Measurements from ENCODE around the gene KRTAP1-3.
"Not testable (repeated sequence)": the region's sequence is repeated elsewhere in the genome, so short reads cannot be mapped to it uniquely, and the experiment has no call there.

The KRTAP1-3 gene, protein sequence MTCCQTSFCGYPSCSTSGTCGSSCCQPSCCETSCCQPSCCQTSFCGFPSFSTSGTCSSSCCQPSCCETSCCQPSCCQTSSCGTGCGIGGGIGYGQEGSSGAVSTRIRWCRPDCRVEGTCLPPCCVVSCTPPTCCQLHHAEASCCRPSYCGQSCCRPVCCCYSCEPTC

GRCh38 chr17:41034346-41034935, at the start of gene KRTAP1-3:
Gene KRTAP1-3, minus strand, starts transcription at chr17:41034874. Its CDS starts 53 bp downstream, at chr17:41034821.
- H3K9me3 Mint-ChIP-seq: not testable (repeated sequence)

DNA sequence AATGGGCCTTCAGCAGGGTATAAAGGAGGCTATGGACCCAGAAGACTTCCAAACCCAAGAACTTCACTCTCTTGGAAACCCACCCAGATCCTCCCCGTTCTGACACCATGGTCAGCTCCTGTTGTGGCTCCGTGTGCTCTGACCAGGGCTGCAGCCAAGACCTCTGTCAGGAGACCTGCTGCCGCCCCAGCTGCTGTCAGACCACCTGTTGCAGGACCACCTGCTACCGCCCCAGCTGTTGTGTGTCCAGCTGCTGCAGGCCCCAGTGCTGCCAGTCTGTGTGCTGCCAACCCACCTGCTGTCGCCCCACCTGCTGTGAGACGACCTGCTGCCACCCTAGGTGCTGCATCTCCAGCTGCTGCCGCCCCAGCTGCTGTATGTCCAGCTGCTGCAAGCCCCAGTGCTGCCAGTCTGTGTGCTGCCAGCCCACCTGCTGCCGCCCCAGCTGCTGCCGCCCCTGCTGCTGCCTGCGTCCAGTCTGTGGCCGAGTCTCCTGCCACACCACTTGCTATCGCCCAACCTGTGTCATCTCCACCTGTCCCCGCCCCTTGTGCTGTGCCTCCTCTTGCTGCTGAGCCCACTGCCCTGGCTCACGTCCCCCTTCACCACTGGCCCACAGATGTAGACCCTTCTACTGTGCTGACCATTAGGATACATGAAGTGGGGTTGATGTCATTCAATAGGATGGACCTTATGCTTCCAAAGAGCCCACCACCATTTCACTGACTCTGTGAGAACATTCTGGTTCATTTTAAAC, 49.6 kb upstream of the KRTAP1-3 start, which contains the start of gene KRTAP4-7:
Gene KRTAP4-7 (plus strand): TSS at position 51 of the 757 bp plus-strand sequence. CDS start 57 bp downstream, at position 108.
- H3K9me3 Mint-ChIP-seq; H3K27ac Mint-ChIP-seq; H3K27me3 Mint-ChIP-seq (ENCODE audit: low read depth): not testable (repeated sequence)

More at GRCh38 chr17:41034346-41034935, at the start of gene KRTAP1-3:
- not testable (repeated sequence) for H3K36me3 Mint-ChIP-seq (ENCODE audit: low read depth); H3K27ac Mint-ChIP-seq; H3K27me3 Mint-ChIP-seq (ENCODE audit: low read depth); H3K4me1 Mint-ChIP-seq; H3K4me3 Mint-ChIP-seq

DNA sequence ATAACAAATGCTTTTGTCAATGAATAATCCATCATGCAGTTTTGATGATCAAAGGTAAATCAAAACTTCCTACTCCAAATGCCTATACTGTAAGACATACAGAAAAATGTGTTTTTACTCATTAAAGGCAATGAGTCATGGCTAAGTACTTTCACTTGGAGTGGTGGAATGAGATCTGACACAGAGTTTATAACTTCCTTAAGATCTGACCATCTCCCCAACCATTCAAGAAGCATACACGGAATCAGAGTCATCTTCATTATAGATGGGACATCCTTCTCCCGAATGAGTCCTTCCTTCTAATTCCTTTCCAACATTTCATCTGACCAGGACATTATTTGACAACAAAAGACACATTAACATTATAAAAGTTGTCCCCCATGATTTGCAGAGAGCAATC, 48.8 kb upstream of the KRTAP1-3 start:
- H3K27me3 Mint-ChIP-seq (ENCODE audit: low read depth); H3K9me3 Mint-ChIP-seq; H3K27ac Mint-ChIP-seq; H3K36me3 Mint-ChIP-seq (ENCODE audit: low read depth); H3K4me1 Mint-ChIP-seq; H3K4me3 Mint-ChIP-seq: not testable (repeated sequence)

More for the DNA sequence above, 49.6 kb upstream of the KRTAP1-3 start, which contains the start of gene KRTAP4-7:
- H3K36me3 Mint-ChIP-seq (ENCODE audit: low read depth); H3K4me3 Mint-ChIP-seq; H3K4me1 Mint-ChIP-seq: not testable (repeated sequence)

- Mint-ChIP-seq H3K4me1 (peaks cover 6% of the 10 kb centered on the region), H3K4me3 (no peak overlapping the region), H3K9me3 (peaks cover 4% of the 10 kb centered on the region), H3K36me3 (ENCODE audit: low read depth) (no peaks in the 10 kb centered on the region), H3K27me3 (ENCODE audit: low read depth) (peaks cover 4% of the 10 kb centered on the region), H3K27ac (peak overlapping the region in 2 of 3 experiments; percentile 49 to 66)
- TF ChIP-seq, protein P1, sequence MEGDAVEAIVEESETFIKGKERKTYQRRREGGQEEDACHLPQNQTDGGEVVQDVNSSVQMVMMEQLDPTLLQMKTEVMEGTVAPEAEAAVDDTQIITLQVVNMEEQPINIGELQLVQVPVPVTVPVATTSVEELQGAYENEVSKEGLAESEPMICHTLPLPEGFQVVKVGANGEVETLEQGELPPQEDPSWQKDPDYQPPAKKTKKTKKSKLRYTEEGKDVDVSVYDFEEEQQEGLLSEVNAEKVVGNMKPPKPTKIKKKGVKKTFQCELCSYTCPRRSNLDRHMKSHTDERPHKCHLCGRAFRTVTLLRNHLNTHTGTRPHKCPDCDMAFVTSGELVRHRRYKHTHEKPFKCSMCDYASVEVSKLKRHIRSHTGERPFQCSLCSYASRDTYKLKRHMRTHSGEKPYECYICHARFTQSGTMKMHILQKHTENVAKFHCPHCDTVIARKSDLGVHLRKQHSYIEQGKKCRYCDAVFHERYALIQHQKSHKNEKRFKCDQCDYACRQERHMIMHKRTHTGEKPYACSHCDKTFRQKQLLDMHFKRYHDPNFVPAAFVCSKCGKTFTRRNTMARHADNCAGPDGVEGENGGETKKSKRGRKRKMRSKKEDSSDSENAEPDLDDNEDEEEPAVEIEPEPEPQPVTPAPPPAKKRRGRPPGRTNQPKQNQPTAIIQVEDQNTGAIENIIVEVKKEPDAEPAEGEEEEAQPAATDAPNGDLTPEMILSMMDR (IDR thresholded peaks at IDR 0.05; ENCODE audit: unreplicated experiment in 3 of 3): no peak
Measured at GRCh38 chr17:41082626-41083025, 48.0 kb upstream of the KRTAP1-3 start.

DNA sequence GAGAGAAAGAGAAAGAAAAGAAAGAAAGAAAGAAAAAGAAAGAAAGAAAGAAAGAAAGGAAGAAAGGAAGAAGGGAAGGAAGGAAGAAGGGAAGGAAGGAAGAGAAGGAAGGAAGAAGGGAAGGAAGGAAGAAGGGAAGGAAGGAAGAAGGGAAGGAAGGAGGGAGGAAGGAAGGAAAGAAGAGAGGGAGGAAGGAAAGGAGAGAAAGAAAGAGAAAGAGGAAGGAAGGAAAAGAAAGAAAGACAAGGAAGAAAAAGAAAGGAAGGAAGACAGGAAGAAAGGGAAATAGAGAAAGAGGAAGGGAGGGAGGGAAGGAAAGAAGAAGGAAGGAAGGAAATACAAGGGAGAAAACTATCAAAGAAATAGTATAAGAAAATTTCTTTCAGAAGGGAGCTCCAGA, 42.1 kb upstream of the KRTAP1-3 start:
- Mint-ChIP-seq H3K4me3 (no peak overlapping the region), H3K27ac (no peak overlapping the region), H3K27me3 (ENCODE audit: low read depth) (peaks cover 8% of the 10 kb centered on the region), H3K9me3 (peaks cover 6% of the 10 kb centered on the region), H3K36me3 (ENCODE audit: low read depth) (no peaks in the 10 kb centered on the region), H3K4me1 (no peaks in the 10 kb centered on the region)
- TF ChIP-seq, protein P1 (IDR thresholded peaks at IDR 0.05; ENCODE audit: unreplicated experiment in 3 of 3): no peak

GRCh38 chr17:41073676-41074075, 39.0 kb upstream of the KRTAP1-3 start:
- no peaks in the 10 kb centered on the region for H3K36me3 Mint-ChIP-seq (ENCODE audit: low read depth)
- no peak overlapping the region for H3K4me3 Mint-ChIP-seq
- peaks cover 6% of the 10 kb centered on the region for H3K9me3 Mint-ChIP-seq
- H3K27me3 Mint-ChIP-seq (ENCODE audit: low read depth): peaks cover 8% of the 10 kb centered on the region
- TF ChIP-seq, protein P1 (IDR thresholded peaks at IDR 0.05; ENCODE audit: unreplicated experiment in 3 of 3): no peak
- H3K4me1 Mint-ChIP-seq: no peaks in the 10 kb centered on the region
- H3K27ac Mint-ChIP-seq: no peak overlapping the region

- Mint-ChIP-seq H3K36me3 (ENCODE audit: low read depth) (no peaks in the 10 kb centered on the region), H3K4me3 (no peak overlapping the region), H3K27ac (peak overlapping the region in 1 of 3 experiments; percentile 5), H3K9me3 (peaks cover 6% of the 10 kb centered on the region), H3K4me1 (no peaks in the 10 kb centered on the region), H3K27me3 (ENCODE audit: low read depth) (peaks cover 11% of the 10 kb centered on the region)
- TF ChIP-seq, protein P1 (IDR thresholded peaks at IDR 0.05; ENCODE audit: unreplicated experiment in 3 of 3): no peak
Measured at GRCh38 chr17:41071606-41072360, 37.1 kb upstream of the KRTAP1-3 start.
